GM21825 (cell line): Measurements from ENCODE around the gene YY1AP1.
"Not testable (repeated sequence)": the region's sequence is repeated elsewhere in the genome, so short reads cannot be mapped to it uniquely, and the experiment has no call there.

Experiments used
- ATAC-seq: cut with Tn5 transposase; IDR thresholded peaks from one replicate; pipeline ENCODE4 v1.9.1; 2021; ENCODE audit warnings: mild to moderate bottlenecking, moderate library complexity; ENCODE audit not compliant: unreplicated experiment

Gene YY1AP1

GRCh38 chr1:155696524-155696923 lies 8.0 kb upstream of the YY1AP1 start:
- no peak for ATAC-seq

GRCh38 chr1:155695608-155696007 lies 7.0 kb upstream of the YY1AP1 start:
- no peak for ATAC-seq

- no peak for ATAC-seq
Observed at GRCh38 chr1:155695072-155695471, 6.5 kb upstream of the YY1AP1 start.

GRCh38 chr1:155694167-155694566 lies 5.6 kb upstream of the YY1AP1 start:
- ATAC-seq = no peak

GRCh38 chr1:155691992-155692528 lies 3.5 kb upstream of the YY1AP1 start:
- ATAC-seq = no peak

- ATAC-seq = not testable (repeated sequence)
Observed at GRCh38 chr1:155689081-155689607, 570 bp upstream of the YY1AP1 start, which contains the start of gene DAP3. Gene DAP3, plus strand, starts transcription at chr1:155689091. Its CDS starts 20,689 bp downstream, at chr1:155709780.

GRCh38 chr1:155687705-155688323 lies 760 bp downstream of the YY1AP1 start:
- ATAC-seq = peak; percentile 18

GRCh38 chr1:155681776-155682175 lies 6.8 kb downstream of the YY1AP1 start:
- no peak for ATAC-seq

GRCh38 chr1:155680531-155680930 lies 8.0 kb downstream of the YY1AP1 start:
- no peak for ATAC-seq

- not testable (repeated sequence) for ATAC-seq
Observed at GRCh38 chr1:155678992-155679391, 9.6 kb downstream of the YY1AP1 start.

GRCh38 chr1:155678027-155678426 lies 10.5 kb downstream of the YY1AP1 start:
- no peak for ATAC-seq

- no peak for ATAC-seq
Observed at GRCh38 chr1:155673003-155673402, 15.6 kb downstream of the YY1AP1 start.

- no peak for ATAC-seq
Observed at GRCh38 chr1:155671750-155672149, 16.8 kb downstream of the YY1AP1 start.

GRCh38 chr1:155669233-155670162 lies 19.1 kb downstream of the YY1AP1 start:
- no peak for ATAC-seq

GRCh38 chr1:155661239-155661638 lies 27.3 kb downstream of the YY1AP1 start:
- not testable (repeated sequence) for ATAC-seq

GRCh38 chr1:155657463-155657862 lies 31.1 kb downstream of the YY1AP1 start:
- no peak for ATAC-seq

- no peak for ATAC-seq
Observed at GRCh38 chr1:155652951-155653350, 35.6 kb downstream of the YY1AP1 start.

GRCh38 chr1:155651861-155652661 lies 36.5 kb downstream of the YY1AP1 start:
- ATAC-seq = no peak

- no peak for ATAC-seq
Observed at GRCh38 chr1:155650231-155650757, 38.3 kb downstream of the YY1AP1 start.

- ATAC-seq = no peak
Observed at GRCh38 chr1:155649676-155650075, 38.9 kb downstream of the YY1AP1 start.
